PC-9 (cell line): ENCODE results near the gene ARHGAP42.

Source experiments
- EZH2 ChIP-seq: fragments of 200-600 bp; sonication (generic); IDR thresholded peaks from 2 replicates; pipeline ENCODE4 v1.8.0; 2017; ENCODE audit warnings: antibody characterized with exemption, low read depth
- TF ChIP-seq, protein P1 (sequence below): fragments of 200-600 bp; sonication (generic); conservative IDR thresholded peaks from 2 replicates; pipeline ENCODE4 v1.6.1; 2017; ENCODE audit warnings: mixed run types, antibody characterized with exemption, mild to moderate bottlenecking, moderate library complexity

DNA sequence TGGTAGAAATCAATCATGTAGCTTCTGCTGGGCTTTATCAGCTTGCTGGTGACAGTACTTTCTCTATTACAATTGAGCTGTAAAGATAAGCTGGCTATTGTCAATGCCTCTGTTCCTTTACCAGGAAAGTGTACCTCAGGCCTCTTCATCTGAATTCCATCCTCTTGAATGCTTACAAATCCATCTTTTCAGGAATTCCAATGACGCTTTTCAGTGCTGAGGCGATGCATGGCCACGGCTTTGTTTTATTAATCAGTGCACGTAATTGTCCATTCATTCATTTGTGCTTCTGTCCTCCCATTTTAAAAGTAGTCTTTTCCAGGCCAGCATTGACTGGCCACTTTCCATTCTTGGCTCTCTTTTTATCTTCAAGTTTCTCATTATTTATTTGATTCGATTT lies 240.5 kb downstream of the ARHGAP42 start:
- TF ChIP-seq, protein P1, sequence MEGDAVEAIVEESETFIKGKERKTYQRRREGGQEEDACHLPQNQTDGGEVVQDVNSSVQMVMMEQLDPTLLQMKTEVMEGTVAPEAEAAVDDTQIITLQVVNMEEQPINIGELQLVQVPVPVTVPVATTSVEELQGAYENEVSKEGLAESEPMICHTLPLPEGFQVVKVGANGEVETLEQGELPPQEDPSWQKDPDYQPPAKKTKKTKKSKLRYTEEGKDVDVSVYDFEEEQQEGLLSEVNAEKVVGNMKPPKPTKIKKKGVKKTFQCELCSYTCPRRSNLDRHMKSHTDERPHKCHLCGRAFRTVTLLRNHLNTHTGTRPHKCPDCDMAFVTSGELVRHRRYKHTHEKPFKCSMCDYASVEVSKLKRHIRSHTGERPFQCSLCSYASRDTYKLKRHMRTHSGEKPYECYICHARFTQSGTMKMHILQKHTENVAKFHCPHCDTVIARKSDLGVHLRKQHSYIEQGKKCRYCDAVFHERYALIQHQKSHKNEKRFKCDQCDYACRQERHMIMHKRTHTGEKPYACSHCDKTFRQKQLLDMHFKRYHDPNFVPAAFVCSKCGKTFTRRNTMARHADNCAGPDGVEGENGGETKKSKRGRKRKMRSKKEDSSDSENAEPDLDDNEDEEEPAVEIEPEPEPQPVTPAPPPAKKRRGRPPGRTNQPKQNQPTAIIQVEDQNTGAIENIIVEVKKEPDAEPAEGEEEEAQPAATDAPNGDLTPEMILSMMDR: no peak
- no peak for TF ChIP-seq EZH2
